HEK293T (cell line): Measurements from ENCODE around the gene JPH2.

Source experiments
- ARNT ChIP-seq: fragments of 450-650 bp; IDR thresholded peaks from 2 replicates; pipeline ENCODE4 v1.6.1; 2017; ENCODE audit warnings: mild to moderate bottlenecking
- BHLHE40 ChIP-seq: fragments of 450-650 bp; IDR thresholded peaks from 2 replicates; pipeline ENCODE4 v1.6.1; 2016; ENCODE audit warnings: mild to moderate bottlenecking, moderate library complexity, borderline replicate concordance
- ELF4 ChIP-seq: fragments of 450-650 bp; IDR thresholded peaks from 2 replicates; pipeline ENCODE4 v1.6.1; 2017; ENCODE audit warnings: antibody characterized with exemption
- FOXA1 ChIP-seq: fragments of 450-650 bp; IDR thresholded peaks from 2 replicates; pipeline ENCODE4 v1.6.1; 2016; ENCODE audit warnings: mild to moderate bottlenecking
- FOXK2 ChIP-seq: fragments of 450-650 bp; IDR thresholded peaks from 2 replicates; pipeline ENCODE4 v1.6.1; 2016; ENCODE audit warnings: mild to moderate bottlenecking
- FOXM1 ChIP-seq: fragments of 450-650 bp; IDR thresholded peaks from 2 replicates; pipeline ENCODE4 v1.6.1; 2017; ENCODE audit warnings: mild to moderate bottlenecking, borderline replicate concordance
- HDGF ChIP-seq: fragments of 450-650 bp; IDR thresholded peaks from 2 replicates; pipeline ENCODE4 v1.6.1; 2017; ENCODE audit warnings: antibody characterized with exemption, borderline replicate concordance
- L3MBTL2 ChIP-seq: fragments of 450-650 bp; conservative IDR thresholded peaks from 2 replicates; pipeline ENCODE4 v1.6.1; 2016; ENCODE audit warnings: mild to moderate bottlenecking
- LEF1 ChIP-seq: fragments of 450-650 bp; IDR thresholded peaks from 2 replicates; pipeline ENCODE4 v1.6.1; 2017; ENCODE audit warnings: mild to moderate bottlenecking, borderline replicate concordance
- SP1 ChIP-seq: fragments of 450-650 bp; IDR thresholded peaks from 2 replicates; pipeline ENCODE4 v1.6.1; 2017
- SUZ12 ChIP-seq: fragments of 450-650 bp; IDR thresholded peaks from 2 replicates; pipeline ENCODE4 v1.6.1; 2016; ENCODE audit warnings: mild to moderate bottlenecking
- TARDBP ChIP-seq: fragments of 450-650 bp; IDR thresholded peaks from 2 replicates; pipeline ENCODE4 v1.6.1; 2016
- ZNF384 ChIP-seq: fragments of 450-650 bp; IDR thresholded peaks from 2 replicates; pipeline ENCODE4 v1.6.1; 2016
- TF ChIP-seq, protein P1 (sequence below): fragments of 450-650 bp; IDR thresholded peaks from 2 replicates; pipeline ENCODE4 v1.6.1; 2016

DNA sequence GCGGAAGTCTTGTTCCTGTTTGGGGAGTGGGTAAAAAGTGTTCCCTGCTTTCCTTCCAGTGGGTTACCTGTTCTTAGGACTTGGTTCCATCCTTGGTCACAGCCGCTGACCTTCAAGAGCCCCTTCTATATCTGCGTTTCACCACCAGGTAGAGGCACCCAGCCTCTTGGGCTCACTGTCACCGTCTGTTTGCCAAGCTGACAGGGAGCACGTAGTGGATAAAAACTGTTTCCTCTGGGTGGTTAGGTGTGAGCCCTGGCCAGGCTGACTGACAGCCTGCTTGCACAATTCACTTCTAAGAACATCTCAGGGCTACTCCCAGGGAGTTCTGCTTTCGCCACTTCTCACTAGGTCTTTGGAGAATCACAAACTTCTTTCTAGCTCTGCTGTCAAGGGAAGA, 1.8 kb upstream of the JPH2 start:
- no peak for TF ChIP-seq FOXM1
- TF ChIP-seq FOXA1: no peak
- TF ChIP-seq L3MBTL2: no peak
- no peak for TF ChIP-seq SP1
- no peak for TF ChIP-seq TARDBP
- no peak for TF ChIP-seq FOXK2
- TF ChIP-seq HDGF: no peak
- TF ChIP-seq SUZ12: no peak
- no peak for TF ChIP-seq ZNF384
- TF ChIP-seq ARNT: no peak
- TF ChIP-seq ELF4: no peak
- TF ChIP-seq BHLHE40: no peak
- TF ChIP-seq LEF1: no peak
- TF ChIP-seq, protein P1, sequence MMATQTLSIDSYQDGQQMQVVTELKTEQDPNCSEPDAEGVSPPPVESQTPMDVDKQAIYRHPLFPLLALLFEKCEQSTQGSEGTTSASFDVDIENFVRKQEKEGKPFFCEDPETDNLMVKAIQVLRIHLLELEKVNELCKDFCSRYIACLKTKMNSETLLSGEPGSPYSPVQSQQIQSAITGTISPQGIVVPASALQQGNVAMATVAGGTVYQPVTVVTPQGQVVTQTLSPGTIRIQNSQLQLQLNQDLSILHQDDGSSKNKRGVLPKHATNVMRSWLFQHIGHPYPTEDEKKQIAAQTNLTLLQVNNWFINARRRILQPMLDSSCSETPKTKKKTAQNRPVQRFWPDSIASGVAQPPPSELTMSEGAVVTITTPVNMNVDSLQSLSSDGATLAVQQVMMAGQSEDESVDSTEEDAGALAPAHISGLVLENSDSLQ: no peak
